GM10248 (cell line): ENCODE results near the gene KIFBP.
A peak's percentile ranks its signal among the peaks of the same experiment; 100 is the strongest.
"Not testable (repeated sequence)": the region's sequence is repeated elsewhere in the genome, so short reads cannot be mapped to it uniquely, and the experiment has no call there.

Experiments
- CTCF ChIA-PET: fragments of 300-600 bp; sonication (Branson Sonifier 250); formaldehyde crosslinking; extraction: SDS; loops from one replicate; lab custom pipeline; 2021; ENCODE audit warnings: antibody characterized with exemption; lab: Yijun Ruan, JAX
- POLR2A ChIA-PET: fragments of 350-650 bp; sonication (Branson Sonifier 250); formaldehyde crosslinking; extraction: SDS; loops from one replicate; lab custom pipeline; 2020; ENCODE audit warnings: antibody characterized with exemption; lab: Yijun Ruan, JAX
- DNase-seq: peaks from one replicate; pipeline ENCODE4 v3.0.0; 2012; ENCODE audit errors: extremely low spot score
- CTCF ChIP-seq: IDR thresholded peaks from 2 replicates; pipeline ENCODE4 v1.5.1; 2012; ENCODE audit warnings: mild to moderate bottlenecking, low read depth; ENCODE audit errors: extremely low read depth, missing control alignments, control extremely low read depth

The KIFBP gene

GRCh38 chr10:68955832-68956532, 32.6 kb upstream of the KIFBP start, which contains the start of gene DDX21:
Gene DDX21 (plus strand): TSS chr10:68956170. CDS start chr10:68956226, 56 bp downstream.
- CTCF ChIA-PET = interaction anchor here (0.8 to 2.2 kb wide), 18 partner anchors 9 to 447 kb away, joined by 3 to 10 read pairs (median 4); partner anchors contain the start of gene SRGN
- POLR2A ChIA-PET = interaction anchor here (0.6 to 0.8 kb wide), 2 partner anchors 16 to 196 kb away, joined by 4 to 5 read pairs; no protein-coding TSS in a partner anchor
- peak; percentile 55 for TF ChIP-seq CTCF
- DNase-seq = peak; percentile 94

GRCh38 chr10:68957284-68957615, 31.4 kb upstream of the KIFBP start:
- CTCF ChIA-PET = interaction anchor here (1.6 to 1.9 kb wide), 2 partner anchors 8 to 11 kb away, joined by 4 to 6 read pairs; no protein-coding TSS in a partner anchor
- POLR2A ChIA-PET = interaction anchor here (0.6 to 0.8 kb wide), 3 partner anchors 15 to 1213 kb away, joined by 3 to 5 read pairs (median 4); partner anchors contain the start of gene SAR1A
- no peak for TF ChIP-seq CTCF
- no peak for DNase-seq

- no peak for DNase-seq
- CTCF ChIA-PET = interaction anchor here (1.9 kb wide), 1 partner anchor 9 kb away, joined by 6 read pairs; no protein-coding TSS in a partner anchor
- TF ChIP-seq CTCF = no peak
- POLR2A ChIA-PET = interaction anchor here (0.6 kb wide), 1 partner anchor 87 kb away, joined by 4 read pairs; no protein-coding TSS in a partner anchor
Observed at GRCh38 chr10:68957654-68958053, 30.9 kb upstream of the KIFBP start.

GRCh38 chr10:68959695-68960527, 28.7 kb upstream of the KIFBP start:
- TF ChIP-seq CTCF = no peak
- CTCF ChIA-PET = interaction anchor here (0.7 to 1.4 kb wide), 5 partner anchors 9 to 263 kb away, joined by 3 to 4 read pairs (median 3); no protein-coding TSS in a partner anchor
- POLR2A ChIA-PET = no interaction called here
- DNase-seq = no peak

GRCh38 chr10:68963151-68963550, 25.5 kb upstream of the KIFBP start:
- POLR2A ChIA-PET = no interaction called here
- CTCF ChIA-PET = no interaction called here
- DNase-seq = no peak
- TF ChIP-seq CTCF = no peak

- ChIA-PET CTCF (interaction anchor here (0.7 to 1.5 kb wide), 3 partner anchors 10 to 15 kb away, joined by 4 to 5 read pairs (median 4); no protein-coding TSS in a partner anchor), POLR2A (interaction anchor here (0.5 kb wide), 1 partner anchor 12 kb away, joined by 7 read pairs; no protein-coding TSS in a partner anchor)
- DNase-seq = no peak
- no peak for TF ChIP-seq CTCF
Observed at GRCh38 chr10:68973975-68974374, 14.6 kb upstream of the KIFBP start.

- CTCF ChIA-PET, POLR2A ChIA-PET, DNase-seq: not testable (repeated sequence)
Observed at GRCh38 chr10:68975936-68976473, 12.6 kb upstream of the KIFBP start.

GRCh38 chr10:68979738-68980137, 8.9 kb upstream of the KIFBP start:
- POLR2A ChIA-PET, DNase-seq: not testable (repeated sequence)
- CTCF ChIA-PET = interaction anchor here (1.2 to 8.3 kb wide), 2 partner anchors 10 to 21 kb away, joined by 4 to 41 read pairs; no protein-coding TSS in a partner anchor
